HEK293 (cell line): ENCODE results near the gene ZNF70.

Experiments used
- IKZF3 ChIP-seq: fragments of 450-650 bp; IDR thresholded peaks from 2 replicates; pipeline ENCODE4 v1.5.0; 2018; ENCODE audit warnings: missing biosample characterization, mild to moderate bottlenecking, missing genetic modification characterization, moderate library complexity
- KLF10 ChIP-seq: fragments of 450-650 bp; IDR thresholded peaks from 2 replicates; pipeline ENCODE4 v1.5.1; 2018; ENCODE audit warnings: missing biosample characterization, mild to moderate bottlenecking, missing genetic modification characterization
- KLF9 ChIP-seq: fragments of 450-650 bp; formaldehyde crosslinking; IDR thresholded peaks from 2 replicates; pipeline ENCODE4 v1.5.1; 2016; ENCODE audit warnings: missing biosample characterization, missing genetic modification characterization, low read depth
- MYNN ChIP-seq: fragments of 450-650 bp; formaldehyde crosslinking; IDR thresholded peaks from 2 replicates; pipeline ENCODE4 v1.5.1; 2016; ENCODE audit warnings: missing biosample characterization, missing genetic modification characterization, borderline replicate concordance
- PRDM1 ChIP-seq: fragments of 450-650 bp; formaldehyde crosslinking; IDR thresholded peaks from 2 replicates; pipeline ENCODE4; 2016; ENCODE audit warnings: missing biosample characterization, missing genetic modification characterization
- TCF7L2 ChIP-seq: IDR thresholded peaks from 2 replicates; pipeline ENCODE4 v1.6.1; 2011; ENCODE audit warnings: low read depth, mild to moderate bottlenecking, inconsistent platforms, low read length, moderate library complexity, borderline replicate concordance
- ZBTB26 ChIP-seq: fragments of 450-650 bp; formaldehyde crosslinking; optimal IDR thresholded peaks from 2 replicates; pipeline ENCODE3; 2016; ENCODE audit warnings: missing biosample characterization, mild to moderate bottlenecking, missing genetic modification characterization
- ZBTB49 ChIP-seq: fragments of 450-650 bp; formaldehyde crosslinking; IDR thresholded peaks from 2 replicates; pipeline ENCODE4 v1.5.1; 2016; ENCODE audit warnings: missing biosample characterization, missing genetic modification characterization, low read depth
- ZEB2 ChIP-seq: fragments of 450-650 bp; formaldehyde crosslinking; IDR thresholded peaks from 2 replicates; pipeline ENCODE4 v1.5.1; 2016; ENCODE audit warnings: missing biosample characterization, missing genetic modification characterization
- ZFHX2 ChIP-seq: fragments of 450-650 bp; formaldehyde crosslinking; conservative IDR thresholded peaks from 2 replicates; pipeline ENCODE4 v1.5.1; 2016; ENCODE audit warnings: missing biosample characterization, missing genetic modification characterization
- ZFP69B ChIP-seq: fragments of 450-650 bp; formaldehyde crosslinking; IDR thresholded peaks from 2 replicates; pipeline ENCODE4 v1.5.1; 2016; ENCODE audit warnings: missing biosample characterization, missing genetic modification characterization
- ZNF10 ChIP-seq: fragments of 450-650 bp; formaldehyde crosslinking; IDR thresholded peaks from 2 replicates; pipeline ENCODE4 v1.5.1; 2017; ENCODE audit warnings: missing biosample characterization, missing genetic modification characterization
- ZNF132 ChIP-seq: fragments of 450-650 bp; formaldehyde crosslinking; IDR thresholded peaks from 2 replicates; pipeline ENCODE4 v1.5.1; 2017; ENCODE audit warnings: missing biosample characterization, missing genetic modification characterization, borderline replicate concordance
- ZNF146 ChIP-seq: fragments of 450-650 bp; formaldehyde crosslinking; IDR thresholded peaks from 2 replicates; pipeline ENCODE4 v1.5.1; 2016; ENCODE audit warnings: missing biosample characterization, missing genetic modification characterization
- ZNF404 ChIP-seq: fragments of 450-650 bp; formaldehyde crosslinking; IDR thresholded peaks from 2 replicates; pipeline ENCODE4 v1.5.1; 2017; ENCODE audit warnings: missing biosample characterization, missing genetic modification characterization
- ZNF555 ChIP-seq: fragments of 450-650 bp; formaldehyde crosslinking; conservative IDR thresholded peaks from 2 replicates; pipeline ENCODE4 v1.5.1; 2017; ENCODE audit warnings: missing biosample characterization, mild to moderate bottlenecking, missing genetic modification characterization, inconsistent platforms
- ZNF621 ChIP-seq: fragments of 450-650 bp; formaldehyde crosslinking; IDR thresholded peaks from 2 replicates; pipeline ENCODE4 v1.5.1; 2017; ENCODE audit warnings: missing biosample characterization, missing genetic modification characterization
- ZNF626 ChIP-seq: fragments of 450-650 bp; sonication (Bioruptor Pico); formaldehyde crosslinking; IDR thresholded peaks from 2 replicates; pipeline ENCODE4 v1.5.1; 2018; ENCODE audit warnings: missing biosample characterization, missing genetic modification characterization, inconsistent platforms
- ZNF658 ChIP-seq: fragments of 450-650 bp; formaldehyde crosslinking; IDR thresholded peaks from 2 replicates; pipeline ENCODE4; 2016; ENCODE audit warnings: missing biosample characterization, missing genetic modification characterization
- ZNF777 ChIP-seq: fragments of 450-650 bp; formaldehyde crosslinking; IDR thresholded peaks from 2 replicates; pipeline ENCODE4 v1.5.1; 2017; ENCODE audit warnings: missing biosample characterization, missing genetic modification characterization, borderline replicate concordance
- ZXDB ChIP-seq: fragments of 450-650 bp; formaldehyde crosslinking; IDR thresholded peaks from 2 replicates; pipeline ENCODE4 v1.5.1; 2016; ENCODE audit warnings: missing biosample characterization, missing genetic modification characterization
- TF ChIP-seq, protein P1 (sequence below): fragments of 450-650 bp; formaldehyde crosslinking; IDR thresholded peaks from 2 replicates; pipeline ENCODE4 v1.5.1; 2017; ENCODE audit warnings: missing biosample characterization, missing genetic modification characterization
- TF ChIP-seq, protein P2 (sequence below): fragments of 450-650 bp; formaldehyde crosslinking; IDR thresholded peaks from 2 replicates; pipeline ENCODE4 v1.5.1; 2016; ENCODE audit warnings: missing biosample characterization, missing genetic modification characterization, borderline replicate concordance
- TF ChIP-seq, protein P3 (sequence below): fragments of 450-650 bp; formaldehyde crosslinking; IDR thresholded peaks from 2 replicates; pipeline ENCODE4 v1.5.1; 2016; ENCODE audit warnings: missing biosample characterization, missing genetic modification characterization
- TF ChIP-seq, protein P4 (sequence below): sonication (generic); formaldehyde crosslinking; IDR thresholded peaks from 2 replicates; pipeline ENCODE4 v1.8.1; 2022; ENCODE audit warnings: mild to moderate bottlenecking, moderate library complexity, missing genetic modification reagents

Gene ZNF70

DNA sequence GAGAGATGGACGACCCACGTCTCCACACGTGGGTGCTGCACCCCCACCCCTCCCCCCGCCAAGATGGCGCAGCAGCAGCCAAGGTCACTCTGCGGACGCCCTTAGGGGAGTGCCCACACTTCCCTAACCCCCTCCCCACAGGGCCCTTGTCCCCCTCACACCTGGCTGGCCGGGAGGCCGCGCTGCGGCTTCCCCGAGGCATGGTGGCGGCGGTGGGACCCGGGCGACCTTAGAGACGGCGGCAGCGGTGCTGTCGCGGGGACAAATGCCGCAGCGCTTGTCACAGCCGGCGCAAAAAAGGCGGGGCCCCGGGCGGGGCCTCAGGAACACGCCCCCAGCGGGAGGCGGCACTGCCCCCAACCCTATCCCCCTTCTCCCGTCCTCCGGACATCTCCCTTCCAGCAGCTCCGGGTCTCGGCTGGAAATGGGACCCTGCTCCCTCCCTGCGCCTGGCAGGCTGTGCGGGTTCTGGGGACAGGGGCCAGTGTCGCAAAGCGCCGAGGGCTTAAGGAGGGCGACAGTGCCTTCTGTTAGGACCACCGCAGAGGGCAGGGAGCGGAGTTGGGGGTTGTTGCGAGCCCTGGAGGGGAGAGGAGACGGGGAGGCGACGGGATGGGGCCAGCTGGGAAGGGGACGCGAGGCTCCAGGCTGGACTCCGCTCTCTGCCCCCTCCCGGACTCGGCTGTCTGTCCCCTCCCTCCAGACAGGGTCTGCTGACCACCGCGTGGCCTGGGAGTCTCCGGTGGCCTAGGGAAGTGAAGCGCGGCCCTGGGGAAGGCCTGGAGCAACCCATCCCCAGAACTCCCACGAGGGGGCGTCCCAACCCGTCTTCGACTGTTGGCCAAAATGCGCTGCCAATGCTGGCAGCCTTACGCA is 17.0 kb upstream of the ZNF70 start, which contains the start of gene CHCHD10 (continued):
- TF ChIP-seq ZXDB (tag by site-specific recombination) (peak; percentile 48), KLF10 (tag by site-specific recombination) (peak; percentile 89), MYNN (tag by site-specific recombination) (no peak), ZEB2 (tag by site-specific recombination) (peak; percentile 49; the same call in 1 of the 2 replicates), ZNF658 (tag by site-specific recombination) (no peak), TCF7L2 (no peak), ZNF555 (tag by site-specific recombination) (no peak), ZBTB49 (no peak), IKZF3 (peak; percentile 89), ZNF621 (no peak), ZNF132 (tag by site-specific recombination) (no peak), KLF9 (tag by site-specific recombination) (peak; percentile 94), ZFHX2 (tag by site-specific recombination) (peak; percentile 84), ZNF404 (tag by site-specific recombination) (no peak), ZNF10 (tag by site-specific recombination) (no peak), ZNF146 (tag by site-specific recombination) (no peak), ZNF777 (tag by site-specific recombination) (peak; percentile 51; the same call in 1 of the 2 replicates), PRDM1 (tag by site-specific recombination) (no peak), ZFP69B (tag by site-specific recombination) (peak; percentile 64; the same call in 1 of the 2 replicates), ZNF626 (tag by site-specific recombination) (no peak), ZBTB26 (peak; percentile 65)
- TF ChIP-seq, protein P1, sequence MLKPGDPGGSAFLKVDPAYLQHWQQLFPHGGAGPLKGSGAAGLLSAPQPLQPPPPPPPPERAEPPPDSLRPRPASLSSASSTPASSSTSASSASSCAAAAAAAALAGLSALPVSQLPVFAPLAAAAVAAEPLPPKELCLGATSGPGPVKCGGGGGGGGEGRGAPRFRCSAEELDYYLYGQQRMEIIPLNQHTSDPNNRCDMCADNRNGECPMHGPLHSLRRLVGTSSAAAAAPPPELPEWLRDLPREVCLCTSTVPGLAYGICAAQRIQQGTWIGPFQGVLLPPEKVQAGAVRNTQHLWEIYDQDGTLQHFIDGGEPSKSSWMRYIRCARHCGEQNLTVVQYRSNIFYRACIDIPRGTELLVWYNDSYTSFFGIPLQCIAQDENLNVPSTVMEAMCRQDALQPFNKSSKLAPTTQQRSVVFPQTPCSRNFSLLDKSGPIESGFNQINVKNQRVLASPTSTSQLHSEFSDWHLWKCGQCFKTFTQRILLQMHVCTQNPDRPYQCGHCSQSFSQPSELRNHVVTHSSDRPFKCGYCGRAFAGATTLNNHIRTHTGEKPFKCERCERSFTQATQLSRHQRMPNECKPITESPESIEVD (tag by site-specific recombination): no peak
- TF ChIP-seq, protein P2, sequence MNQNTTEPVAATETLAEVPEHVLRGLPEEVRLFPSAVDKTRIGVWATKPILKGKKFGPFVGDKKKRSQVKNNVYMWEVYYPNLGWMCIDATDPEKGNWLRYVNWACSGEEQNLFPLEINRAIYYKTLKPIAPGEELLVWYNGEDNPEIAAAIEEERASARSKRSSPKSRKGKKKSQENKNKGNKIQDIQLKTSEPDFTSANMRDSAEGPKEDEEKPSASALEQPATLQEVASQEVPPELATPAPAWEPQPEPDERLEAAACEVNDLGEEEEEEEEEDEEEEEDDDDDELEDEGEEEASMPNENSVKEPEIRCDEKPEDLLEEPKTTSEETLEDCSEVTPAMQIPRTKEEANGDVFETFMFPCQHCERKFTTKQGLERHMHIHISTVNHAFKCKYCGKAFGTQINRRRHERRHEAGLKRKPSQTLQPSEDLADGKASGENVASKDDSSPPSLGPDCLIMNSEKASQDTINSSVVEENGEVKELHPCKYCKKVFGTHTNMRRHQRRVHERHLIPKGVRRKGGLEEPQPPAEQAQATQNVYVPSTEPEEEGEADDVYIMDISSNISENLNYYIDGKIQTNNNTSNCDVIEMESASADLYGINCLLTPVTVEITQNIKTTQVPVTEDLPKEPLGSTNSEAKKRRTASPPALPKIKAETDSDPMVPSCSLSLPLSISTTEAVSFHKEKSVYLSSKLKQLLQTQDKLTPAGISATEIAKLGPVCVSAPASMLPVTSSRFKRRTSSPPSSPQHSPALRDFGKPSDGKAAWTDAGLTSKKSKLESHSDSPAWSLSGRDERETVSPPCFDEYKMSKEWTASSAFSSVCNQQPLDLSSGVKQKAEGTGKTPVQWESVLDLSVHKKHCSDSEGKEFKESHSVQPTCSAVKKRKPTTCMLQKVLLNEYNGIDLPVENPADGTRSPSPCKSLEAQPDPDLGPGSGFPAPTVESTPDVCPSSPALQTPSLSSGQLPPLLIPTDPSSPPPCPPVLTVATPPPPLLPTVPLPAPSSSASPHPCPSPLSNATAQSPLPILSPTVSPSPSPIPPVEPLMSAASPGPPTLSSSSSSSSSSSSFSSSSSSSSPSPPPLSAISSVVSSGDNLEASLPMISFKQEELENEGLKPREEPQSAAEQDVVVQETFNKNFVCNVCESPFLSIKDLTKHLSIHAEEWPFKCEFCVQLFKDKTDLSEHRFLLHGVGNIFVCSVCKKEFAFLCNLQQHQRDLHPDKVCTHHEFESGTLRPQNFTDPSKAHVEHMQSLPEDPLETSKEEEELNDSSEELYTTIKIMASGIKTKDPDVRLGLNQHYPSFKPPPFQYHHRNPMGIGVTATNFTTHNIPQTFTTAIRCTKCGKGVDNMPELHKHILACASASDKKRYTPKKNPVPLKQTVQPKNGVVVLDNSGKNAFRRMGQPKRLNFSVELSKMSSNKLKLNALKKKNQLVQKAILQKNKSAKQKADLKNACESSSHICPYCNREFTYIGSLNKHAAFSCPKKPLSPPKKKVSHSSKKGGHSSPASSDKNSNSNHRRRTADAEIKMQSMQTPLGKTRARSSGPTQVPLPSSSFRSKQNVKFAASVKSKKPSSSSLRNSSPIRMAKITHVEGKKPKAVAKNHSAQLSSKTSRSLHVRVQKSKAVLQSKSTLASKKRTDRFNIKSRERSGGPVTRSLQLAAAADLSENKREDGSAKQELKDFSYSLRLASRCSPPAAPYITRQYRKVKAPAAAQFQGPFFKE: no peak
- TF ChIP-seq, protein P3, sequence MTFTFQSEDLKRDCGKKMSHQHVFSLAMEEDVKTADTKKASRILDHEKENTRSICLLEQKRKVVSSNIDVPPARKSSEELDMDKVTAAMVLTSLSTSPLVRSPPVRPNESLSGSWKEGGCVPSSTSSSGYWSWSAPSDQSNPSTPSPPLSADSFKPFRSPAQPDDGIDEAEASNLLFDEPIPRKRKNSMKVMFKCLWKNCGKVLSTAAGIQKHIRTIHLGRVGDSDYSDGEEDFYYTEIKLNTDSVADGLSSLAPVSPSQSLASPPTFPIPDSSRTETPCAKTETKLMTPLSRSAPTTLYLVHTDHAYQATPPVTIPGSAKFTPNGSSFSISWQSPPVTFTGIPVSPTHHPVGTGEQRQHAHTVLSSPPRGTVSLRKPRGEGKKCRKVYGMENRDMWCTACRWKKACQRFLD: no peak
- TF ChIP-seq, protein P4, sequence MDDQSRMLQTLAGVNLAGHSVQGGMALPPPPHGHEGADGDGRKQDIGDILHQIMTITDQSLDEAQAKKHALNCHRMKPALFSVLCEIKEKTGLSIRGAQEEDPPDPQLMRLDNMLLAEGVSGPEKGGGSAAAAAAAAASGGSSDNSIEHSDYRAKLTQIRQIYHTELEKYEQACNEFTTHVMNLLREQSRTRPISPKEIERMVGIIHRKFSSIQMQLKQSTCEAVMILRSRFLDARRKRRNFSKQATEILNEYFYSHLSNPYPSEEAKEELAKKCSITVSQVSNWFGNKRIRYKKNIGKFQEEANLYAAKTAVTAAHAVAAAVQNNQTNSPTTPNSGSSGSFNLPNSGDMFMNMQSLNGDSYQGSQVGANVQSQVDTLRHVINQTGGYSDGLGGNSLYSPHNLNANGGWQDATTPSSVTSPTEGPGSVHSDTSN (CRISPR knock-in tag): no peak; the same call in 1 of the 2 replicates
